ENCODE measurements around the gene L3MBTL4.

GRCh38 chr18:5983488-5983887 is 431.2 kb downstream of the L3MBTL4 start:
- TF ChIP-seq POLR2AphosphoS5 (IDR thresholded peaks at IDR 0.05; ENCODE audit: control insufficient read depth, insufficient read depth, low read depth, low read length) (no peak), ZNF184 (CRISPR knock-in tag; IDR thresholded peaks at IDR 0.05) (no peak)

Measured in K562 (cell line).